Smooth muscle cell (in vitro differentiated cells): Measurements from ENCODE around the gene SLC16A6. TPM values are rescaled to one million over a fixed set of nuclear protein-coding genes. Genes with fewer than 3 reads are reported as not detected.

Experiments
- DNase-seq: peaks from one replicate; lab custom pipeline; 2025; ENCODE audit not compliant: unreplicated experiment; lab: John Stamatoyannopoulos, UW
- H2AFZ ChIP-seq: fragments of 200-600 bp; sonication (generic); 2 replicates; pipeline ENCODE4 v1.6.0; 2016; ENCODE audit warnings: antibody characterized with exemption, low read depth, mild to moderate bottlenecking
- H3F3A ChIP-seq: fragments of 200-600 bp; sonication (generic); 2 replicates; pipeline ENCODE4 v1.6.0; 2017; ENCODE audit warnings: antibody characterized with exemption, low read depth
- H3K27ac ChIP-seq: fragments of 200-600 bp; sonication (generic); 2 replicates; pipeline ENCODE4 v1.5.1; 2016; ENCODE audit warnings: low read depth, mild to moderate bottlenecking
- H3K27me3 ChIP-seq: fragments of 200-600 bp; sonication (generic); 2 replicates; pipeline ENCODE4 v1.6.1; 2016; ENCODE audit warnings: low read depth, mild to moderate bottlenecking
- H3K36me3 ChIP-seq: fragments of 200-600 bp; sonication (generic); 2 replicates; pipeline ENCODE4 v1.5.1; 2016; ENCODE audit warnings: low read depth
- H3K4me1 ChIP-seq: fragments of 200-600 bp; sonication (generic); 2 replicates; pipeline ENCODE4 v1.5.1; 2016; ENCODE audit warnings: low read depth
- H3K4me2 ChIP-seq: fragments of 200-600 bp; sonication (generic); 2 replicates; pipeline ENCODE4 v1.6.0; 2016; ENCODE audit warnings: mild to moderate bottlenecking
- H3K4me3 ChIP-seq: fragments of 200-600 bp; sonication (generic); 2 replicates; pipeline ENCODE4 v1.5.1; 2016; ENCODE audit warnings: mild to moderate bottlenecking
- H3K79me2 ChIP-seq: fragments of 200-600 bp; sonication (generic); 2 replicates; pipeline ENCODE4 v1.6.0; 2016; ENCODE audit warnings: low read depth, mild to moderate bottlenecking
- H3K9ac ChIP-seq: fragments of 200-600 bp; sonication (generic); 2 replicates; pipeline ENCODE4 v1.6.0; 2016; ENCODE audit warnings: low read depth
- H3K9me3 ChIP-seq: fragments of 200-600 bp; sonication (generic); replicated peaks from 2 replicates; pipeline ENCODE4 v1.5.1; 2016; ENCODE audit warnings: low read depth
- H4K20me1 ChIP-seq: fragments of 200-600 bp; sonication (generic); 2 replicates; pipeline ENCODE4 v1.6.0; 2016; ENCODE audit warnings: low read depth
- CTCF ChIP-seq: fragments of 200-600 bp; sonication (generic); IDR thresholded peaks from 2 replicates; pipeline ENCODE4 v1.5.1; 2017; ENCODE audit warnings: borderline replicate concordance, mild to moderate bottlenecking, antibody characterized with exemption; ENCODE audit not compliant: insufficient read depth, poor library complexity, severe bottlenecking
- WGBS: methylation state at CpG from one replicate; pipeline ENCODE4 v1.1.7; 2016; ENCODE audit warnings: low lambda C conversion rate; 5-methylcytosine and 5-hydroxymethylcytosine counted together
- polyA plus RNA-seq: library from polyadenylated mRNA; unstranded; fragments of >200 nt; fragmentation: Nextera tagmentation; extraction: Ambion mirVana; gene quantifications from 2 replicates; pipeline ENCODE4 v1.2.1, GENCODE V29; 2016
- total RNA-seq: library from RNA; depleted of rRNA; stranded (reverse); fragments of >200 nt; gene quantifications from 2 replicates; pipeline ENCODE4 v1.2.3, GENCODE V29; 2014

SLC16A6 gene
- total and polyA plus RNA-seq, 2 experiments from 2014 or later = 0.04 TPM; not detected in 1

GRCh38 chr17:68246271-68247028 is 44.5 kb downstream of the SLC16A6 start:
- peak overlapping the region; percentile 96 for H3K4me2 ChIP-seq
- 94% methylated on average over 24 of the region's 24 CpGs for WGBS

GRCh38 chr17:68239632-68240366 is 51.1 kb downstream of the SLC16A6 start:
- Histone ChIP-seq H4K20me1 (no peaks in the 10 kb centered on the region), H3K4me3 (no peak overlapping the region), H3K4me1 (peaks cover 4% of the 10 kb centered on the region), H3K36me3 (no peaks in the 10 kb centered on the region), H3K9me3 (no peaks in the 10 kb centered on the region), H3K79me2 (no peaks in the 10 kb centered on the region), H3K4me2 (no peak overlapping the region), H3K27me3 (no peaks in the 10 kb centered on the region), H3K9ac (no peak overlapping the region), H3K27ac (no peak overlapping the region), H3F3A (no peaks in the 10 kb centered on the region), H2AFZ (no peak overlapping the region)
- TF ChIP-seq CTCF = no peak
- 96% methylated on average over 4 of the region's 4 CpGs for WGBS
- no peak for DNase-seq

More at GRCh38 chr17:68246271-68247028, 44.5 kb downstream of the SLC16A6 start:
- Histone ChIP-seq H3K4me1 (peaks cover 6% of the 10 kb centered on the region), H3K27ac (no peak overlapping the region), H3K9ac (no peak overlapping the region), H3K9me3 (no peaks in the 10 kb centered on the region), H2AFZ (no peak overlapping the region), H3K79me2 (peaks cover 10% of the 10 kb centered on the region), H4K20me1 (no peaks in the 10 kb centered on the region), H3F3A (peaks cover 3% of the 10 kb centered on the region), H3K36me3 (peaks cover 1% of the 10 kb centered on the region), H3K4me3 (no peak overlapping the region), H3K27me3 (no peaks in the 10 kb centered on the region)
- DNase-seq = no peak
- no peak for TF ChIP-seq CTCF

- WGBS = 94% methylated on average over 3 of the region's 3 CpGs
- H3K27ac ChIP-seq = no peak overlapping the region
- no peak overlapping the region for H3K4me3 ChIP-seq
- no peak for TF ChIP-seq CTCF
- H2AFZ ChIP-seq = no peak overlapping the region
- no peaks in the 10 kb centered on the region for H3F3A ChIP-seq
- H3K79me2 ChIP-seq = no peaks in the 10 kb centered on the region
- peaks cover 4% of the 10 kb centered on the region for H3K4me1 ChIP-seq
- no peaks in the 10 kb centered on the region for H3K9me3 ChIP-seq
- H3K4me2 ChIP-seq = no peak overlapping the region
- no peaks in the 10 kb centered on the region for H3K27me3 ChIP-seq
- DNase-seq = no peak
- no peaks in the 10 kb centered on the region for H3K36me3 ChIP-seq
- no peaks in the 10 kb centered on the region for H4K20me1 ChIP-seq
- H3K9ac ChIP-seq = no peak overlapping the region
These were observed 52.1 kb downstream of the SLC16A6 start for GRCh38 chr17:68238871-68239253.
